Melanocyte of skin (primary cell): ENCODE data around the gene ILK. TPM values are rescaled to one million over a fixed set of nuclear protein-coding genes. Genes with fewer than 3 reads are reported as not detected.

ENCODE experiments used
- total RNA-seq, 2 donors: library from RNA; depleted of rRNA; stranded (reverse); fragments of >200 nt; gene quantifications; 2 replicates each; pipeline ENCODE4 v1.2.3, GENCODE V29; 2012

The ILK gene
- 100 to 1,000 TPM; 151 to 152 TPM for total RNA-seq

GRCh38 chr11:6603287-6604080 lies at the start of gene ILK, which contains the start of gene RRP8:
ILK (plus strand) TSS chr11:6603774; CDS start chr11:6604272, 498 bp downstream.
RRP8 (minus strand) TSS chr11:6603616; CDS start chr11:6603502, 114 bp downstream.

DNA sequence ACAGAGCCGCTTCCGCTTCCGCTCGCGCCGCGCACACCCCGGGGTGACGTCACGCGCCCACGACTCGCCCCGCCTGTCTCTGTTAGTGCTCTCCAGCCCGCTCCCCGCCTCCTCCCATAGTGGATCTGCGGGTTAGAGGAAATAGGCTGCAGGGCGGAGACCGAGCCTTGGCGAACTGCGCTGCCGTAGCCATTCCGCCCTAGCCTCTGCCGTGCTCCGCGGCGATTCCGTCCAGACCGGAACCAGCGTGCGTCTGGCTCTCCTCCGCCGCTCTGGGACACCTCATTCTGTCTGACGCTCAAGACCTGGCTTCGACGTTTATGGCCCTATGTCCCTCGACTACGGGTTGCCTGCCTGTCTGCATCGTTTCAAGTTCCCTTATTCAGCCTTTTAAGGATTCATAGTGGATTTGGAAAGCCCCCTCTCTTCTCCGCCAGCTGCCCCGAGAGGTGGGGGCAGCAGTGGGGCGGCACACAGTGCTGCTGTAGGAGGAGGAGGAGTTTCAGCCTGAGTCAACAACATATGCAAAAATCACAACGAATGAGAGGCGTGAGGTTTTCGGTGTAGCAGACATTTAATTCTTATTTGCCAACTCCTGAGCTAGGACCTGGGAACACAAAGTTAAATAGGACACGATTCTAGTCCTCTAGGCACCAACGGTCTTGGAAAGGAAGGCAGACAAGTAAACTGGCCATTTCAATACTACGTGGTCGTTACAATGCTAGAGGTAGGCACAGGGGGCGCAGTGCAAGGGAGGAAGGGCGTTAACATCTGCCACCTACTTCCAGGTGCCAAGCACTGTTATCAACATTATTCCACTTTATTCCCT lies 8.9 kb downstream of the ILK start, which contains the start of gene TAF10:
Gene TAF10 (minus strand): TSS at position 4 of the 829 bp plus-strand sequence. CDS start 27 bp downstream, outside the sequence.

GRCh38 chr11:6619004-6619745 lies 15.6 kb downstream of the ILK start, which contains the start of gene TPP1:
TPP1 (minus strand) TSS chr11:6619422; CDS start chr11:6619400, 22 bp downstream.

DNA sequence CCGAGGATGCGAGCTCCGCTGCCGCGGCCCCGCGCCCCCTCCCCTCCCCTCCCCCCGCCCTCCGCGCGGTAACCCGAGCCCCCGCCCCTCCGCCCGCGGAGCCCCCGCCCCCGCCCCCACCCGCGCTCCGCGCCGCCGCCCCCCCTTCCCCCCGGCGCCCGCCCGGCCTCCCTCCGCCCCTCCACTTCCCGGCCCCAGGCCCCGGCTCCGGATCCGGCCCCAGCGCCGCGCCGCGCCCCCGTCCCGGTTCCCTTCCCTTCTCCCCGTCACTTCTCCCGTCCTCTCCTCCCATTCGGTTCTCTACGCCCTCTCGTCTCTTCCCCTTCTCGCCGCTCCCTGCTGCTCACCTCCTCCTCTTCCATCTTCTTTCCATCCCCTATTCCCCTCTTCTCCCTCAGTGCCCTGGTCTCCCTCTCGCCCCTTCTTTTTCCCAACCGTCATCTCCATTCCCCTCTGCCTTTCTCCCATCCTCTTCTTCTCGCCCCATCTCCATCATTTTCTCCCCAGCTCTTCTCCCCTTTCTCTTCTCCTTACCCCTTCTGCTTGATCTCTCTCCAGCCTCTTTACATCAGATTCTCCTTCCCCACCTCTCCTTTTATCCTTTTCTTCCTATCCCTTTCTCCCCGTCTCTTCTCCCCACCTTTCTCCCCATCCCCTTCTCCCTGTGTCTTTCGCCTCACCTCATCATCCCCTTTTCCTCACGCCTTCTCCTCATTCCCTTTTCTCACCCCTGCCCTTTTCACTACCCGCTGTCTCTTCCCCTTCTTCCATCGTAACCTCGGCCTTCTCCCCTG lies 52.4 kb downstream of the ILK start, which contains the start of gene DCHS1:
Gene DCHS1 (minus strand): TSS at position 20 of the 794 bp plus-strand sequence. CDS start 14,196 bp downstream, outside the sequence.

Other genes with a start within 250 kb of the ILK start
- gene SMPD1, start 213.3 kb upstream of the ILK start, total RNA-seq, result 10 to 100 TPM; 36.3 to 68.8 TPM
- gene APBB1, start 184.7 kb upstream of the ILK start, total RNA-seq, result 10 to 100 TPM; 54.0 to 85.6 TPM
- gene HPX, start 162.8 kb upstream of the ILK start, total RNA-seq, result 1 to 10 TPM in 1 of 2 donors, under 1 TPM in 1; 0.34 to 1.3 TPM
- gene TRIM3, start 129.8 kb upstream of the ILK start, total RNA-seq, result 10 to 100 TPM; 29.3 to 31.3 TPM
- 10 to 100 TPM; 60.6 to 60.9 TPM for gene ARFIP2, start 122.4 kb upstream of the ILK start, total RNA-seq
- gene TIMM10B, start 122.3 kb upstream of the ILK start, total RNA-seq, result 10 to 100 TPM; 59.5 to 65.9 TPM
- gene DNHD1, start 106.5 kb upstream of the ILK start, total RNA-seq, result 10 to 100 TPM in 1 of 2 donors, 1 to 10 TPM in 1; 8.7 to 13.1 TPM
- gene RRP8, start 158 bp upstream of the ILK start, total RNA-seq, result 10 to 100 TPM; 12.7 to 14.0 TPM
- 10 to 100 TPM; 21.7 to 39.6 TPM for gene TAF10, start 8.4 kb downstream of the ILK start, total RNA-seq
- gene TPP1, start 15.6 kb downstream of the ILK start, total RNA-seq, result 100 to 1,000 TPM; 213 to 236 TPM
- gene DCHS1, start 52.0 kb downstream of the ILK start, total RNA-seq, result 1 to 10 TPM; 1.0 to 4.0 TPM
- gene MRPL17, start 79.6 kb downstream of the ILK start, total RNA-seq, result 10 to 100 TPM; 37.9 to 84.6 TPM
- gene OR2AG2, start 168.2 kb downstream of the ILK start, total RNA-seq, result under 1 TPM; 0.34 to 1.00 TPM
- gene OR2AG1, start 179.2 kb downstream of the ILK start, total RNA-seq, result not detected
- gene OR6A2, start 195.9 kb downstream of the ILK start, total RNA-seq, result under 1 TPM; 0.33 to 0.69 TPM
- gene OR10A5, start 241.9 kb downstream of the ILK start, total RNA-seq, result not detected